HepG2 (cell line): ENCODE data around the gene GNG10. TPM values are rescaled to one million over a fixed set of nuclear protein-coding genes. Genes with fewer than 3 reads are reported as not detected.

Experiments
- ATAC-seq: fragments of 200-7000 bp; cut with Tn5 transposase; 3 replicates; pipeline ENCODE4 v1.9.1; 2020; ENCODE audit warnings: mild to moderate bottlenecking, moderate library complexity
- BruUV-seq: library from RNA; stranded (reverse); fragments of 400-500 nt; replicated peaks from 2 replicates; lab custom pipeline; 2021; lab: Mats Ljungman, UMichigan
- CTCF ChIA-PET: fragments of 300-600 bp; formaldehyde crosslinking; extraction: SDS; loops from one replicate; lab custom pipeline; 2021; ENCODE audit warnings: low total read pairs, inconsistent platforms, low intra/inter-chr PET ratio; lab: Yijun Ruan, JAX
- POLR2A ChIA-PET: fragments of 350-600 bp; sonication (Branson Sonifier 250); formaldehyde crosslinking; loops from one replicate; lab custom pipeline; 2020; ENCODE audit warnings: antibody characterized with exemption, inconsistent platforms; lab: Yijun Ruan, JAX
- DNase-seq: peaks from one replicate; pipeline ENCODE4 v3.0.0-alpha.2; 2015; ENCODE audit warnings: low spot score
- FAIRE-seq: peaks from 3 replicates; lab custom pipeline; 2011; peaks lifted over from hg19 to GRCh38; lab: Jason Lieb, UNC
- H2AFZ ChIP-seq: one replicate; pipeline ENCODE4 v1.6.1; 2011; ENCODE audit warnings: low read length, inconsistent platforms
- H3K27ac ChIP-seq: fragments of 300-600 bp; 3 replicates; pipeline ENCODE4 v1.8.0; 2011; ENCODE audit warnings: mixed run types, mild to moderate bottlenecking, mixed read lengths, low read length, inconsistent platforms; ENCODE audit not compliant: insufficient read depth; ENCODE audit errors: extremely low read length
- H3K27me3 ChIP-seq, 2 experiments: fragments of 200-600 bp in 1 of 2; 2 replicates in 1 of 2; 3 replicates in 1 of 2; pipeline versions ENCODE4 v1.6.0 to v1.8.0; 2011; ENCODE audit warnings: low read length in 2 of 2, mild to moderate bottlenecking in 2 of 2, moderate library complexity in 2 of 2, inconsistent platforms in 1 of 2; ENCODE audit not compliant: insufficient read depth in 2 of 2, control insufficient read depth in 1 of 2
- H3K36me3 ChIP-seq, 2 experiments: fragments of 200-600 bp in 1 of 2; replicated peaks in 1 of 2; 2 replicates in 1 of 2; 3 replicates in 1 of 2; pipeline versions ENCODE4 v1.5.1 to v1.8.0; 2011; ENCODE audit warnings: low read length in 2 of 2, inconsistent platforms in 1 of 2; ENCODE audit not compliant: insufficient read depth in 2 of 2, control insufficient read depth in 1 of 2
- H3K4me1 ChIP-seq: 2 replicates; pipeline ENCODE4 v1.5.1; 2012; ENCODE audit warnings: low read length, inconsistent platforms; ENCODE audit not compliant: insufficient read depth
- H3K4me2 ChIP-seq: 2 replicates; pipeline ENCODE4 v1.6.0; 2011; ENCODE audit warnings: low read depth, low read length, inconsistent platforms
- H3K4me3 ChIP-seq, 3 experiments: fragments of 200-600 bp in 1 of 3; sonication (generic), shearing (Covaris generic) in 1 of 3; replicated peaks in 1 of 3; 2 replicates each; pipeline ENCODE4 v1.5.1; 2011 to 2016; ENCODE audit warnings: low read length in 3 of 3, inconsistent platforms in 2 of 3, low read depth in 2 of 3, mild to moderate bottlenecking in 2 of 3, control low read depth in 1 of 3, mixed read lengths in 1 of 3; ENCODE audit not compliant: insufficient read depth in 1 of 3
- H3K79me2 ChIP-seq: one replicate; pipeline ENCODE4 v1.6.1; 2011; ENCODE audit warnings: low read length, inconsistent platforms; ENCODE audit not compliant: insufficient read depth
- H3K9ac ChIP-seq: 2 replicates; pipeline ENCODE4 v1.6.0; 2011; ENCODE audit warnings: mild to moderate bottlenecking, low read depth, low read length, inconsistent platforms; ENCODE audit not compliant: insufficient read depth
- H3K9me3 ChIP-seq: 2 replicates; pipeline ENCODE4 v1.5.1; 2012; ENCODE audit warnings: mild to moderate bottlenecking, low read length
- H4K20me1 ChIP-seq: 2 replicates; pipeline ENCODE4 v1.6.0; 2011; ENCODE audit warnings: inconsistent platforms, mild to moderate bottlenecking, low read length, moderate library complexity; ENCODE audit not compliant: insufficient read depth
- CAMTA2 ChIP-seq: sonication (generic); formaldehyde crosslinking; IDR thresholded peaks from 2 replicates; pipeline ENCODE4 v1.4.0; 2020; ENCODE audit warnings: mild to moderate bottlenecking, missing genetic modification reagents, borderline replicate concordance
- ETV5 ChIP-seq: IDR thresholded peaks from 2 replicates; pipeline ENCODE4 v1.6.1; 2018; ENCODE audit warnings: missing biosample characterization, missing genetic modification reagents, inconsistent platforms, borderline replicate concordance
- FOXA3 ChIP-seq: IDR thresholded peaks from 2 replicates; pipeline ENCODE4 v1.6.1; 2016; ENCODE audit warnings: missing genetic modification reagents, missing compliant biosample characterization
- KAT2B ChIP-seq: fragments of 150-350 bp; IDR thresholded peaks from 2 replicates; pipeline ENCODE4 v1.6.1; 2014; ENCODE audit warnings: low read depth, low read length, borderline replicate concordance
- RARA ChIP-seq: IDR thresholded peaks from 2 replicates; pipeline ENCODE4 v1.6.1; 2016; ENCODE audit warnings: missing genetic modification reagents, missing compliant biosample characterization
- SUZ12 ChIP-seq: fragments of 150-350 bp; IDR thresholded peaks from 2 replicates; pipeline ENCODE4 v1.6.1; 2014; ENCODE audit warnings: low read depth, low read length
- ZBTB26 ChIP-seq: IDR thresholded peaks from 2 replicates; pipeline ENCODE4 v1.6.1; 2016; ENCODE audit warnings: missing compliant biosample characterization, missing genetic modification reagents, borderline replicate concordance
- ZNF101 ChIP-seq: sonication (generic); formaldehyde crosslinking; IDR thresholded peaks from 2 replicates; pipeline ENCODE4 v1.4.0; 2020; ENCODE audit warnings: mild to moderate bottlenecking, low read depth, missing genetic modification reagents, borderline replicate concordance
- ZNF362 ChIP-seq: sonication (generic); formaldehyde crosslinking; IDR thresholded peaks from 2 replicates; pipeline ENCODE4 v1.4.0; 2020; ENCODE audit warnings: missing genetic modification reagents, mild to moderate bottlenecking, borderline replicate concordance
- ZNF660 ChIP-seq: sonication (generic); formaldehyde crosslinking; IDR thresholded peaks from 2 replicates; pipeline ENCODE4 v1.5.1; 2020; ENCODE audit warnings: mild to moderate bottlenecking, low read depth, missing genetic modification reagents, borderline replicate concordance
- ZNF761 ChIP-seq: sonication (generic); formaldehyde crosslinking; conservative IDR thresholded peaks from 2 replicates; pipeline ENCODE4 v1.4.0; 2020; ENCODE audit warnings: mild to moderate bottlenecking, missing genetic modification reagents
- WGBS: methylation state at CpG from one replicate; pipeline ENCODE4 v1.1.6; 2017; ENCODE audit warnings: low lambda C conversion rate; 5-methylcytosine and 5-hydroxymethylcytosine counted together
- in situ Hi-C: cut with HindIII; loops from 2 replicates; pipeline ENCODE4 v1.10.0; 2017; ENCODE audit warnings: low pct_unique_long_range_greater_than_20kb; ENCODE audit not compliant: extremely low pct_ligation_motif_present
- intact Hi-C: fragments of 100-400 bp; cut with micrococcal nuclease; formaldehyde crosslinking; loops from one replicate; pipeline ENCODE4 v1.10.0; 2022; ENCODE audit not compliant: unreplicated experiment
- polyA plus RNA-seq, 8 experiments: library from polyadenylated mRNA; depleted of rRNA in 3 of 8; stranded (reverse) in 7 of 8; unstranded in 1 of 8; fragments of >200 nt; fragmentation: Illumina TruSeq in 4 of 8; extraction: Trizol in 4 of 8; gene quantifications; 2 replicates each; pipeline versions ENCODE4 v1.2.1 to v1.2.3, GENCODE V29; 2011 to 2016; ENCODE audit warnings: low read depth in 4 of 8, missing spikeins in 1 of 8, mixed read lengths in 1 of 8; ENCODE audit not compliant: insufficient read depth in 1 of 8
- total RNA-seq, 5 experiments: library from RNA; depleted of rRNA; stranded (reverse); fragments of >200 nt; fragmentation: Illumina TruSeq; extraction: Trizol; gene quantifications; 2 replicates each; pipeline ENCODE4 v1.2.3, GENCODE V29; 2016; ENCODE audit warnings: low read depth in 1 of 5

GNG10 gene
- total and polyA plus RNA-seq, 2 of the 13 experiments (the other 11 are each of a cell fraction or from before 2014, with no cell fraction given), result 29.8 to 32.4 TPM

- DNase-seq, result no peak
- Histone ChIP-seq H3K4me2 (no peak overlapping the region), H3K27ac (no peak overlapping the region), H3K79me2 (peaks cover 69% of the 10 kb centered on the region), H3K27me3 (no peaks in the 10 kb centered on the region), H3K4me3 (no peak overlapping the region), H2AFZ (no peak overlapping the region), H4K20me1 (peaks cover 33% of the 10 kb centered on the region), H3K9ac (no peak overlapping the region), H3K9me3 (no peaks in the 10 kb centered on the region), H3K4me1 (peaks cover 64% of the 10 kb centered on the region), H3K36me3 (no peaks in the 10 kb centered on the region; a peak in 1 of 5 replicates)
- POLR2A ChIA-PET, result interaction anchor here (1.2 to 1.3 kb wide), 2 partner anchors 24 to 39 kb away, joined by 3 to 4 read pairs; partner anchors contain the start of gene GNG10
- CTCF ChIA-PET, result no interaction called here
- WGBS, result 93% methylated on average over 6 of the region's 6 CpGs
- no peak for FAIRE-seq
- no peak for ATAC-seq
- no TSS peak for BruUV-seq
- in situ Hi-C loops, result no loop called here
- intact Hi-C loops, result no loop called here
- TF ChIP-seq RARA (no peak), CAMTA2 (CRISPR knock-in tag) (no peak), KAT2B (no peak), ZNF761 (CRISPR knock-in tag) (no peak), FOXA3 (CRISPR knock-in tag) (no peak), ETV5 (CRISPR knock-in tag) (no peak), ZNF362 (CRISPR knock-in tag) (no peak), SUZ12 (no peak), ZNF101 (CRISPR knock-in tag) (no peak), ZNF660 (CRISPR knock-in tag) (no peak), ZBTB26 (CRISPR knock-in tag) (no peak)
Observed at GRCh38 chr9:111637421-111637950, 23.9 kb upstream of the GNG10 start.
